ENCODE measurements around the gene ABCA2. TPM values are rescaled to one million over a fixed set of nuclear protein-coding genes. Genes with fewer than 3 reads are reported as not detected.

Gene ABCA2
- total RNA-seq, 1 experiment from 2014 or later: 22.4 TPM

DNA sequence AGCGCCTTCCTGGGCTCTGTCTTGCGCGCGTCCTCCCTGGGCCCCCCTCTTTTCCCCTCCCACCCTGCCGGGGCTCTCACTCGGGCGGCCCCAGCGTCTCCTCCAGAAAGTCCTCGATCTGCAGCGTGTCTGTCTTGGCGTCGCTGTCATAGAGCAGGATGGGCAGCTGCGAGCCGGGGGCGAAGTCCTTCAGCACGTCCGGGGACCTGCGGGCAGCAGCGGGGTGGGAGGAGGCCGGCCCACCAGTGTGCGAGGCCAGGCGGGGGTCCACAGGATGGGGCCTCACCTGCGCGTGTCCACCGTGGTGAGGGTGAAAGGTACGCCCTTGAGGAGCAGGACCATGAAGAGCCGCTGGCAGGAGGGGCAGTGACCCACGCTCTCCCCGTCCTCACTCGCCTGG, 32.7 kb downstream of the ABCA2 start:
- no CpG with 5 or more reads among the region's 30 CpGs for WGBS (ENCODE audit: extremely low coverage, insufficient read length, low lambda C conversion rate)
- no peaks in the 10 kb centered on the region for H3K79me1 ChIP-seq (ENCODE audit: insufficient read depth, low read depth, low read length, poor library complexity, severe bottlenecking)
- H4K20me1 ChIP-seq (ENCODE audit: control insufficient read depth, insufficient read depth, insufficient read length): no peaks in the 10 kb centered on the region
- H3K9ac ChIP-seq (ENCODE audit: extremely low read depth, insufficient read length, low read length): no peak overlapping the region
- H2AFZ ChIP-seq (ENCODE audit: low read length): no peak overlapping the region
- no peak overlapping the region for H3K4me2 ChIP-seq (ENCODE audit: insufficient read depth, insufficient read length, low read length)
- H3K9me3 ChIP-seq (ENCODE audit: control insufficient read depth, low read depth, low read length): no peaks in the 10 kb centered on the region
- peaks cover 9 to 10% of the 10 kb centered on the region in 2 experiments; a peak in 3 of 5 replicates for H3K9me3 Mint-ChIP-seq
- H2AK5ac ChIP-seq (ENCODE audit: insufficient read length, low read length): no peak overlapping the region
- H3K14ac ChIP-seq (ENCODE audit: insufficient read depth, low read length): no peak overlapping the region
- no peak overlapping the region for H2BK12ac ChIP-seq (ENCODE audit: insufficient read length, low read depth, low read length)
- H3K27me3 Mint-ChIP-seq (ENCODE audit: low read depth): peaks cover 19% of the 10 kb centered on the region
- peaks cover 9 to 12% of the 10 kb centered on the region in 2 experiments for H3K4me1 Mint-ChIP-seq
- no peak overlapping the region for H4K91ac ChIP-seq (ENCODE audit: insufficient read length, low read depth, low read length)
- no peaks in the 10 kb centered on the region for H3K4me1 ChIP-seq (ENCODE audit: insufficient read depth, low read length)
- H4K8ac ChIP-seq (replicated peaks; ENCODE audit: insufficient read length, low read depth, low read length): no peak overlapping the region
- H4K5ac ChIP-seq (ENCODE audit: insufficient read length, low read depth, low read length): no peak overlapping the region
- no peak overlapping the region for H3K18ac ChIP-seq (ENCODE audit: insufficient read length, low read depth, low read length)
- H3K56ac ChIP-seq (ENCODE audit: insufficient read length, low read depth, low read length): no peak overlapping the region
- peaks cover 2 to 8% (median 2%) of the 10 kb centered on the region in 3 experiments; a peak in 5 of 7 replicates for H3K36me3 Mint-ChIP-seq (ENCODE audit: insufficient read depth in 1 of 3, low read depth in 3 of 3)
- DNase-seq: no peak
- no peaks in the 10 kb centered on the region for H3K79me2 ChIP-seq (ENCODE audit: insufficient read depth, low read length)
- no peaks in the 10 kb centered on the region for H3K27me3 ChIP-seq (ENCODE audit: insufficient read depth, low read length)
- H3K23me2 ChIP-seq (ENCODE audit: insufficient read length, low read depth, low read length, poor library complexity, severe bottlenecking): peaks cover 6% of the 10 kb centered on the region
- H2BK5ac ChIP-seq (ENCODE audit: insufficient read length, low read length): no peak overlapping the region
- no peak overlapping the region for H3K27ac ChIP-seq (ENCODE audit: insufficient read length, low read depth, low read length)
- H2BK15ac ChIP-seq (ENCODE audit: low read depth, low read length): no peak overlapping the region
- H3K23ac ChIP-seq (ENCODE audit: insufficient read length, low read depth, low read length): no peak overlapping the region
- no peak overlapping the region for H2BK20ac ChIP-seq (ENCODE audit: low read depth, low read length, poor library complexity, severe bottlenecking)
- no peak overlapping the region for H3T11ph ChIP-seq (ENCODE audit: low read length)
- TF ChIP-seq, protein P1, sequence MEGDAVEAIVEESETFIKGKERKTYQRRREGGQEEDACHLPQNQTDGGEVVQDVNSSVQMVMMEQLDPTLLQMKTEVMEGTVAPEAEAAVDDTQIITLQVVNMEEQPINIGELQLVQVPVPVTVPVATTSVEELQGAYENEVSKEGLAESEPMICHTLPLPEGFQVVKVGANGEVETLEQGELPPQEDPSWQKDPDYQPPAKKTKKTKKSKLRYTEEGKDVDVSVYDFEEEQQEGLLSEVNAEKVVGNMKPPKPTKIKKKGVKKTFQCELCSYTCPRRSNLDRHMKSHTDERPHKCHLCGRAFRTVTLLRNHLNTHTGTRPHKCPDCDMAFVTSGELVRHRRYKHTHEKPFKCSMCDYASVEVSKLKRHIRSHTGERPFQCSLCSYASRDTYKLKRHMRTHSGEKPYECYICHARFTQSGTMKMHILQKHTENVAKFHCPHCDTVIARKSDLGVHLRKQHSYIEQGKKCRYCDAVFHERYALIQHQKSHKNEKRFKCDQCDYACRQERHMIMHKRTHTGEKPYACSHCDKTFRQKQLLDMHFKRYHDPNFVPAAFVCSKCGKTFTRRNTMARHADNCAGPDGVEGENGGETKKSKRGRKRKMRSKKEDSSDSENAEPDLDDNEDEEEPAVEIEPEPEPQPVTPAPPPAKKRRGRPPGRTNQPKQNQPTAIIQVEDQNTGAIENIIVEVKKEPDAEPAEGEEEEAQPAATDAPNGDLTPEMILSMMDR (conservative IDR thresholded peaks at IDR 0.05): no peak
- H3K27ac Mint-ChIP-seq: no peak overlapping the region
- H3K4me3 Mint-ChIP-seq: no peak overlapping the region
- H2BK120ac ChIP-seq (ENCODE audit: low read depth, low read length, poor library complexity, severe bottlenecking): no peak overlapping the region
- no peak overlapping the region for H3K4ac ChIP-seq (ENCODE audit: low read depth, low read length)

Data from H9 (cell line).